ENCODE measurements around the gene DPF3. TPM values are rescaled to one million over a fixed set of nuclear protein-coding genes. Genes with fewer than 3 reads are reported as not detected.

The DPF3 gene
- total and polyA plus RNA-seq, 9 of the 15 experiments (the other 6 are each of a cell fraction or from before 2014, with no cell fraction given) = 0.21 to 4.9 (median 1.2) TPM

- TF ChIP-seq, protein P1, sequence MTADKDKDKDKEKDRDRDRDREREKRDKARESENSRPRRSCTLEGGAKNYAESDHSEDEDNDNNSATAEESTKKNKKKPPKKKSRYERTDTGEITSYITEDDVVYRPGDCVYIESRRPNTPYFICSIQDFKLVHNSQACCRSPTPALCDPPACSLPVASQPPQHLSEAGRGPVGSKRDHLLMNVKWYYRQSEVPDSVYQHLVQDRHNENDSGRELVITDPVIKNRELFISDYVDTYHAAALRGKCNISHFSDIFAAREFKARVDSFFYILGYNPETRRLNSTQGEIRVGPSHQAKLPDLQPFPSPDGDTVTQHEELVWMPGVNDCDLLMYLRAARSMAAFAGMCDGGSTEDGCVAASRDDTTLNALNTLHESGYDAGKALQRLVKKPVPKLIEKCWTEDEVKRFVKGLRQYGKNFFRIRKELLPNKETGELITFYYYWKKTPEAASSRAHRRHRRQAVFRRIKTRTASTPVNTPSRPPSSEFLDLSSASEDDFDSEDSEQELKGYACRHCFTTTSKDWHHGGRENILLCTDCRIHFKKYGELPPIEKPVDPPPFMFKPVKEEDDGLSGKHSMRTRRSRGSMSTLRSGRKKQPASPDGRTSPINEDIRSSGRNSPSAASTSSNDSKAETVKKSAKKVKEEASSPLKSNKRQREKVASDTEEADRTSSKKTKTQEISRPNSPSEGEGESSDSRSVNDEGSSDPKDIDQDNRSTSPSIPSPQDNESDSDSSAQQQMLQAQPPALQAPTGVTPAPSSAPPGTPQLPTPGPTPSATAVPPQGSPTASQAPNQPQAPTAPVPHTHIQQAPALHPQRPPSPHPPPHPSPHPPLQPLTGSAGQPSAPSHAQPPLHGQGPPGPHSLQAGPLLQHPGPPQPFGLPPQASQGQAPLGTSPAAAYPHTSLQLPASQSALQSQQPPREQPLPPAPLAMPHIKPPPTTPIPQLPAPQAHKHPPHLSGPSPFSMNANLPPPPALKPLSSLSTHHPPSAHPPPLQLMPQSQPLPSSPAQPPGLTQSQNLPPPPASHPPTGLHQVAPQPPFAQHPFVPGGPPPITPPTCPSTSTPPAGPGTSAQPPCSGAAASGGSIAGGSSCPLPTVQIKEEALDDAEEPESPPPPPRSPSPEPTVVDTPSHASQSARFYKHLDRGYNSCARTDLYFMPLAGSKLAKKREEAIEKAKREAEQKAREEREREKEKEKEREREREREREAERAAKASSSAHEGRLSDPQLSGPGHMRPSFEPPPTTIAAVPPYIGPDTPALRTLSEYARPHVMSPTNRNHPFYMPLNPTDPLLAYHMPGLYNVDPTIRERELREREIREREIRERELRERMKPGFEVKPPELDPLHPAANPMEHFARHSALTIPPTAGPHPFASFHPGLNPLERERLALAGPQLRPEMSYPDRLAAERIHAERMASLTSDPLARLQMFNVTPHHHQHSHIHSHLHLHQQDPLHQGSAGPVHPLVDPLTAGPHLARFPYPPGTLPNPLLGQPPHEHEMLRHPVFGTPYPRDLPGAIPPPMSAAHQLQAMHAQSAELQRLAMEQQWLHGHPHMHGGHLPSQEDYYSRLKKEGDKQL (CRISPR knock-in tag; IDR thresholded peaks at IDR 0.05; ENCODE audit: borderline replicate concordance) = no peak
- TF ChIP-seq HCFC1 (IDR thresholded peaks at IDR 0.05; ENCODE audit: low read depth, low read length) (no peak), SNRNP70 (optimal IDR thresholded peaks at IDR 0.05; ENCODE audit: low read depth, low read length) (no peak), MEF2D (tag; conservative IDR thresholded peaks at IDR 0.05; ENCODE audit: low read depth) (no peak), ZNF76 (CRISPR knock-in tag; IDR thresholded peaks at IDR 0.05; ENCODE audit: borderline replicate concordance) (no peak), ZNF589 (CRISPR knock-in tag; IDR thresholded peaks at IDR 0.05; ENCODE audit: low read depth) (no peak), POLR3A (IDR thresholded peaks at IDR 0.05; ENCODE audit: borderline replicate concordance, extremely low read depth, insufficient read depth, insufficient read length) (no peak), ZNF75A (CRISPR knock-in tag; IDR thresholded peaks at IDR 0.05) (no peak), ZNF133 (CRISPR knock-in tag; IDR thresholded peaks at IDR 0.05) (no peak)
Observed at GRCh38 chr14:72603639-72604038, 290.3 kb downstream of the DPF3 start (continued).

All from K562 (cell line).